ENCODE measurements around the gene PARN. TPM values are rescaled to one million over a fixed set of nuclear protein-coding genes. Genes with fewer than 3 reads are reported as not detected.

The PARN gene
- total RNA-seq, 1 donor from 2014 or later = 16.8 TPM

GRCh38 chr16:14628806-14629611 lies 1.1 kb downstream of the PARN start:
- Histone ChIP-seq H3K27ac (replicated peaks) (peak overlapping the region; percentile 87), H3K4me3 (peak overlapping the region; percentile 80), H3K4me1 (peaks cover 51% of the 10 kb centered on the region), H3K36me3 (peaks cover 41% of the 10 kb centered on the region), H3K9me3 (replicated peaks) (no peaks in the 10 kb centered on the region), H3K27me3 (ENCODE audit: low read depth) (no peaks in the 10 kb centered on the region)
- no peak for DNase-seq
- intact Hi-C loops (cut with micrococcal nuclease) = no loop called here
- TF ChIP-seq CTCF (IDR thresholded peaks at IDR 0.05; ENCODE audit: borderline replicate concordance) = no peak

DNA sequence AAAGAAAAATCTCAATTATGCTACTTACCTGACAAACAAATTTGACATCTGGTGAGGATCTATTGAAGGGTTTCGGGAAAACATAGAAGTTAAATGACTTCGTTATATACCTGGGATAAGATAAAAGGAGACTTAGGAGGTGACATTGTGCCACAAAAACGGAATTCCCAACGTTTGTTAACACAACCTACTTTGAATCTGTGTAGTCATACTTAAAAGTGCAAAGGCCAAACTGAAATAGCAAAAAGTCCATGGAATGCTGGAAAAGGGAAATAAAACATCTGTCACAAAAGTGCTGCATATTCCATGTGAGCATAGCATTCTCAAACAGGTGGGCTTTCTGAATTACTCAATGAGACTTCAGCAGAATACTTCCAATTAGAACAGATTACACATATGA lies 3.0 kb downstream of the PARN start:
- peaks cover 35% of the 10 kb centered on the region for H3K4me1 ChIP-seq

GRCh38 chr16:14618566-14618965 lies 11.5 kb downstream of the PARN start:
- intact Hi-C loops (cut with micrococcal nuclease) = no loop called here
- Histone ChIP-seq H3K4me1 (no peaks in the 10 kb centered on the region), H3K36me3 (peaks cover 98% of the 10 kb centered on the region), H3K9me3 (replicated peaks) (no peaks in the 10 kb centered on the region), H3K27ac (replicated peaks) (no peak overlapping the region), H3K27me3 (ENCODE audit: low read depth) (no peaks in the 10 kb centered on the region), H3K4me3 (no peak overlapping the region)
- no peak for TF ChIP-seq CTCF (IDR thresholded peaks at IDR 0.05; ENCODE audit: borderline replicate concordance)
- DNase-seq = no peak

More for the DNA sequence above, 3.0 kb downstream of the PARN start:
- Histone ChIP-seq H3K4me3 (no peak overlapping the region), H3K9me3 (replicated peaks) (no peaks in the 10 kb centered on the region), H3K27me3 (ENCODE audit: low read depth) (no peaks in the 10 kb centered on the region), H3K36me3 (peaks cover 60% of the 10 kb centered on the region), H3K27ac (replicated peaks) (no peak overlapping the region)
- intact Hi-C loops (cut with micrococcal nuclease) = no loop called here
- DNase-seq = no peak
- TF ChIP-seq CTCF (IDR thresholded peaks at IDR 0.05; ENCODE audit: borderline replicate concordance) = no peak

DNA sequence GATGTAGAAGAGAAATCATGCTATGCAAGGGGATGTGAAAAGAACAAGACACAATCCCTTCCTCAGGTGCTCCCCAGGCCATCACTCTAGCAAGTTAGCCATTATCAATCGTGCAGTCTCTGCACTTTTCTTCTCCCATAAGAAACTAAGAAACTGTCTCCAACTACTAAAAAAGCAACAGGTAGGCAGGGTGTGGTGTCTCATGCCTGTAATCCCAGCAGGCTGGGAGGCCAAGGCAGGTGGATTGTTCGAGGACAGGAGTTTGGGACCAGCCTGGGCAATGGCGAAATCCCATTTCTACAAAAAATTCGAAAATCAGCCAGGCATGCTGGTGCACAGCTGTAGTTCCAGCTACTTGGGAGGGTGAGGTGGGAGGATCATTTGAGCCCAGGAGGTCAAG lies 13.8 kb downstream of the PARN start:
- no peak for DNase-seq
- Histone ChIP-seq H3K9me3 (replicated peaks) (no peaks in the 10 kb centered on the region), H3K4me3 (no peak overlapping the region), H3K36me3 (peaks cover 97% of the 10 kb centered on the region), H3K4me1 (no peaks in the 10 kb centered on the region), H3K27ac (replicated peaks) (no peak overlapping the region), H3K27me3 (ENCODE audit: low read depth) (no peaks in the 10 kb centered on the region)
- intact Hi-C loops (cut with micrococcal nuclease) = no loop called here
- TF ChIP-seq CTCF (IDR thresholded peaks at IDR 0.05; ENCODE audit: borderline replicate concordance) = no peak

- no peak for TF ChIP-seq CTCF (IDR thresholded peaks at IDR 0.05; ENCODE audit: borderline replicate concordance)
- Histone ChIP-seq H3K27me3 (ENCODE audit: low read depth) (no peaks in the 10 kb centered on the region), H3K27ac (replicated peaks) (no peak overlapping the region), H3K9me3 (replicated peaks) (no peaks in the 10 kb centered on the region), H3K4me3 (no peak overlapping the region), H3K36me3 (peaks cover 97% of the 10 kb centered on the region), H3K4me1 (no peaks in the 10 kb centered on the region)
- DNase-seq = no peak
- intact Hi-C loops (cut with micrococcal nuclease) = no loop called here
These were observed 16.1 kb downstream of the PARN start for GRCh38 chr16:14613991-14614390.
